ENCODE measurements around the gene NRXN3.

NRXN3 gene

GRCh38 chr14:79395061-79395460 is 1224.9 kb downstream of the NRXN3 start:
- H3K27me3 ChIP-seq (replicated peaks; ENCODE audit: control insufficient read depth, insufficient read depth, low read length): no peaks in the 10 kb centered on the region
- H3K36me3 ChIP-seq (ENCODE audit: control insufficient read depth, insufficient read depth, low read length): no peaks in the 10 kb centered on the region; the same call in 1 of the 2 replicates
- no peak overlapping the region for H3K4me3 ChIP-seq (replicated peaks; ENCODE audit: low read depth, low read length)
- TF ChIP-seq CTCF (IDR thresholded peaks at IDR 0.05; ENCODE audit: insufficient read depth, low read length, poor library complexity, severe bottlenecking): no peak
- DNase-seq (ENCODE audit: extremely low read depth, insufficient read length): no peak

GRCh38 chr14:79404874-79405511 is 1234.8 kb downstream of the NRXN3 start:
- no peaks in the 10 kb centered on the region for H3K27me3 ChIP-seq (replicated peaks; ENCODE audit: control insufficient read depth, insufficient read depth, low read length)
- H3K36me3 ChIP-seq (ENCODE audit: control insufficient read depth, insufficient read depth, low read length): no peaks in the 10 kb centered on the region
- TF ChIP-seq CTCF (IDR thresholded peaks at IDR 0.05; ENCODE audit: insufficient read depth, low read length, poor library complexity, severe bottlenecking): no peak
- no peak for DNase-seq (ENCODE audit: extremely low read depth, insufficient read length)
- H3K4me3 ChIP-seq (replicated peaks; ENCODE audit: low read depth, low read length): no peak overlapping the region

- H3K27me3 ChIP-seq (replicated peaks; ENCODE audit: control insufficient read depth, insufficient read depth, low read length): no peaks in the 10 kb centered on the region
- no peak for DNase-seq (ENCODE audit: extremely low read depth, insufficient read length)
- no peak overlapping the region for H3K4me3 ChIP-seq (replicated peaks; ENCODE audit: low read depth, low read length)
- TF ChIP-seq CTCF (IDR thresholded peaks at IDR 0.05; ENCODE audit: insufficient read depth, low read length, poor library complexity, severe bottlenecking): no peak
- no peaks in the 10 kb centered on the region for H3K36me3 ChIP-seq (ENCODE audit: control insufficient read depth, insufficient read depth, low read length)
Observed at GRCh38 chr14:79405512-79405910, 1235.3 kb downstream of the NRXN3 start.

- no peak for TF ChIP-seq CTCF (IDR thresholded peaks at IDR 0.05; ENCODE audit: insufficient read depth, low read length, poor library complexity, severe bottlenecking)
- no peak overlapping the region for H3K4me3 ChIP-seq (replicated peaks; ENCODE audit: low read depth, low read length)
- H3K36me3 ChIP-seq (ENCODE audit: control insufficient read depth, insufficient read depth, low read length): no peaks in the 10 kb centered on the region
- no peak for DNase-seq (ENCODE audit: extremely low read depth, insufficient read length)
- H3K27me3 ChIP-seq (replicated peaks; ENCODE audit: control insufficient read depth, insufficient read depth, low read length): no peaks in the 10 kb centered on the region
Observed at GRCh38 chr14:79407572-79407971, 1237.4 kb downstream of the NRXN3 start.

GRCh38 chr14:79408696-79409095 is 1238.5 kb downstream of the NRXN3 start:
- Histone ChIP-seq H3K36me3 (ENCODE audit: control insufficient read depth, insufficient read depth, low read length) (no peaks in the 10 kb centered on the region), H3K4me3 (replicated peaks; ENCODE audit: low read depth, low read length) (no peak overlapping the region), H3K27me3 (replicated peaks; ENCODE audit: control insufficient read depth, insufficient read depth, low read length) (no peaks in the 10 kb centered on the region)
- no peak for DNase-seq (ENCODE audit: extremely low read depth, insufficient read length)
- TF ChIP-seq CTCF (IDR thresholded peaks at IDR 0.05; ENCODE audit: insufficient read depth, low read length, poor library complexity, severe bottlenecking): no peak

Data from GM06990 (cell line).